Type B pancreatic cell (in vitro differentiated cells): ENCODE results near the gene TSC22D4. TPM values are rescaled to one million over a fixed set of nuclear protein-coding genes. Genes with fewer than 3 reads are reported as not detected.

Source experiments
- DNase-seq: peaks from one replicate; pipeline ENCODE4 v3.0.0; 2021; ENCODE audit warnings: mixed read lengths; ENCODE audit not compliant: unreplicated experiment; ENCODE audit errors: extremely low spot score
- H3K27ac Mint-ChIP-seq: 2 replicates; pipeline ENCODE4 v1.8.0; 2021; ENCODE audit warnings: mild to moderate bottlenecking, mixed read lengths
- H3K27me3 Mint-ChIP-seq: 2 replicates; pipeline ENCODE4 v1.8.0; 2021; ENCODE audit warnings: mixed read lengths
- H3K36me3 Mint-ChIP-seq: 2 replicates; pipeline ENCODE4 v1.8.0; 2021; ENCODE audit warnings: mixed read lengths
- H3K4me1 Mint-ChIP-seq: one replicate; pipeline ENCODE4 v1.8.0; 2021; ENCODE audit warnings: mixed read lengths; ENCODE audit not compliant: unreplicated experiment
- H3K4me3 Mint-ChIP-seq: 2 replicates; pipeline ENCODE4 v1.8.0; 2021; ENCODE audit warnings: mild to moderate bottlenecking, mixed read lengths
- H3K9me3 Mint-ChIP-seq: 2 replicates; pipeline ENCODE4 v1.8.0; 2021; ENCODE audit warnings: mixed read lengths
- total RNA-seq: library from RNA; stranded (reverse); gene quantifications from 2 replicates; pipeline ENCODE4 v1.2.1, GENCODE V29; 2021; ENCODE audit warnings: low replicate concordance
- TF ChIP-seq, protein P1 (sequence below): fragments of 200-600 bp; sonication (generic); conservative IDR thresholded peaks from 2 replicates; pipeline ENCODE4 v1.5.0; 2021; ENCODE audit warnings: antibody characterized with exemption, mild to moderate bottlenecking

Gene TSC22D4
- total RNA-seq, 1 donor from 2014 or later = 45.3 TPM

DNA sequence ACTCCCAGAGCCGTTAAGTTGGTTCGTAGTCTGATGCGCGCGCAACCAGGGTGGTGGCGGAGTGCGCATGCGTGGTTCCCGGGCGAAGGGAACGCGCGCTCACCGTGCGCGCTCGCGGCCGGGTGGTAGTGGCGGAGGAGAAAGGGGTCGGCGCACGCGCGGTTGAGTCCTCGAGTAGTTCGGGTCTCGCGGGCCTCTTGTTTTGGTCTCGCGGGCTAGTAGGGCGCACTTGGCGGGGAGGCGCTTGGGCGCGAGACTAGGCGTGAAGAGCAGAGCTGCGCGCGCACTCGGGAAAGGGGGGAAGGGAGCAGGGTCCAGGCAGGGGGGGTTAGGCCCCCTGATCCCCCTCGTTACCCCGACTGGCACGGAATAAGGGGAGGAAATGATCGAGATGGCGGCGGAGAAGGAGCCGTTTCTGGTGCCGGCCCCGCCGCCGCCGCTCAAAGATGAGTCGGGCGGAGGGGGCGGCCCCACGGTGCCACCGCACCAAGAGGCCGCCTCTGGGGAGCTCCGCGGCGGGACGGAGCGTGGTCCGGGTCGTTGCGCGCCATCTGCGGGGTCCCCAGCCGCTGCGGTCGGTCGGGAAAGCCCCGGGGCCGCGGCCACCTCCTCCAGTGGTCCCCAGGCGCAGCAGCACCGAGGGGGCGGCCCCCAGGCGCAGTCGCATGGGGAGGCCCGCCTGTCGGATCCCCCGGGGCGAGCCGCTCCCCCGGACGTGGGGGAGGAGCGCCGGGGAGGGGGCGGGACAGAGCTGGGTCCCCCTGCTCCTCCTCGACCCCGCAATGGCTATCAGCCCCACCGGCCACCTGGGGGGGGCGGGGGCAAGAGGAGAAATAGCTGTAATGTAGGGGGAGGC lies 49.1 kb downstream of the TSC22D4 start, which contains the start of gene MEPCE:
Gene MEPCE (plus strand): TSS at position 195 of the 856 bp plus-strand sequence. CDS start 188 bp downstream, at position 383.
- Mint-ChIP-seq H3K36me3 (peaks cover 22% of the 10 kb centered on the region), H3K27me3 (peaks cover 17% of the 10 kb centered on the region), H3K4me3 (peak within 1 kb of the TSS; percentile 99), H3K4me1 (peaks cover 30% of the 10 kb centered on the region), H3K27ac (peak within 1 kb of the TSS; percentile 100), H3K9me3 (no peaks in the 10 kb centered on the region)
- TF ChIP-seq, protein P1, sequence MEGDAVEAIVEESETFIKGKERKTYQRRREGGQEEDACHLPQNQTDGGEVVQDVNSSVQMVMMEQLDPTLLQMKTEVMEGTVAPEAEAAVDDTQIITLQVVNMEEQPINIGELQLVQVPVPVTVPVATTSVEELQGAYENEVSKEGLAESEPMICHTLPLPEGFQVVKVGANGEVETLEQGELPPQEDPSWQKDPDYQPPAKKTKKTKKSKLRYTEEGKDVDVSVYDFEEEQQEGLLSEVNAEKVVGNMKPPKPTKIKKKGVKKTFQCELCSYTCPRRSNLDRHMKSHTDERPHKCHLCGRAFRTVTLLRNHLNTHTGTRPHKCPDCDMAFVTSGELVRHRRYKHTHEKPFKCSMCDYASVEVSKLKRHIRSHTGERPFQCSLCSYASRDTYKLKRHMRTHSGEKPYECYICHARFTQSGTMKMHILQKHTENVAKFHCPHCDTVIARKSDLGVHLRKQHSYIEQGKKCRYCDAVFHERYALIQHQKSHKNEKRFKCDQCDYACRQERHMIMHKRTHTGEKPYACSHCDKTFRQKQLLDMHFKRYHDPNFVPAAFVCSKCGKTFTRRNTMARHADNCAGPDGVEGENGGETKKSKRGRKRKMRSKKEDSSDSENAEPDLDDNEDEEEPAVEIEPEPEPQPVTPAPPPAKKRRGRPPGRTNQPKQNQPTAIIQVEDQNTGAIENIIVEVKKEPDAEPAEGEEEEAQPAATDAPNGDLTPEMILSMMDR = no peak
- DNase-seq = peak; percentile 99

DNA sequence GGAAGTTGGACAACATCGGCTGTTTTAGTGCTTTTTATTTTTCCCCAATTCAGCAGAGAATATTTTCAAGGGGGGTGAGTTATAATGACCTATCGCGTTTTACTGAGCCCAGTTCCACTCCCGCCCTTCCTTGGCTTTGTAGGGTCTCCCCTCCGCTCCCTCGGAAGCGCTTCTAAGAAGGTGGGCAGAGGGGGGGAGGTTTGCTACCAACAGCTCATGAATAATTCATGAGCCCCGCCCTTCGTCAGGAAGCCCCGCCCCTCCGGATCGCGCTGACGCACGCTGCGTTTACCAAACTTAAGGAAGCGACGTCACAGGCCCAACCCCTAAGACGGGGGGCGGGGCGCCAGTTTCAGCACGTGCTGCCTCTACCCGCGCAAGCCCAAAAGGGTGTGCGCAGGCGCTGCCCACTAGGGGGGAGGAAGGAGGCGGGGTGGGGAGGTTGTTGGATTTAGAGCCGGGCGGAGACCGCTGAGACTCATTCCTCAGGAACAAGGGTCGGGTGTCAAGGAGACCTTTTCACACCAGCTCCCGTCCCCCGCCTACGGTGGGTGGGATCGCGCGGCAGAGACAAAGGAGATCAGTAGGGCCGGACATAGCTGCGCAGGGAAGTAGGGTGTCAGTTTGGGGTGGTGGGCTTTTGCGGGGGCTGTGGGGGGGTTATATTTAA lies 49.9 kb downstream of the TSC22D4 start:
- peaks cover 18% of the 10 kb centered on the region for H3K36me3 Mint-ChIP-seq
- peaks cover 17% of the 10 kb centered on the region for H3K27me3 Mint-ChIP-seq
- TF ChIP-seq, protein P1 = peak; percentile 52
- H3K27ac Mint-ChIP-seq = peak overlapping the region; percentile 100
- peak; percentile 100 for DNase-seq
- H3K4me1 Mint-ChIP-seq = peaks cover 24% of the 10 kb centered on the region
- no peaks in the 10 kb centered on the region for H3K9me3 Mint-ChIP-seq
- peak overlapping the region; percentile 99 for H3K4me3 Mint-ChIP-seq

DNA sequence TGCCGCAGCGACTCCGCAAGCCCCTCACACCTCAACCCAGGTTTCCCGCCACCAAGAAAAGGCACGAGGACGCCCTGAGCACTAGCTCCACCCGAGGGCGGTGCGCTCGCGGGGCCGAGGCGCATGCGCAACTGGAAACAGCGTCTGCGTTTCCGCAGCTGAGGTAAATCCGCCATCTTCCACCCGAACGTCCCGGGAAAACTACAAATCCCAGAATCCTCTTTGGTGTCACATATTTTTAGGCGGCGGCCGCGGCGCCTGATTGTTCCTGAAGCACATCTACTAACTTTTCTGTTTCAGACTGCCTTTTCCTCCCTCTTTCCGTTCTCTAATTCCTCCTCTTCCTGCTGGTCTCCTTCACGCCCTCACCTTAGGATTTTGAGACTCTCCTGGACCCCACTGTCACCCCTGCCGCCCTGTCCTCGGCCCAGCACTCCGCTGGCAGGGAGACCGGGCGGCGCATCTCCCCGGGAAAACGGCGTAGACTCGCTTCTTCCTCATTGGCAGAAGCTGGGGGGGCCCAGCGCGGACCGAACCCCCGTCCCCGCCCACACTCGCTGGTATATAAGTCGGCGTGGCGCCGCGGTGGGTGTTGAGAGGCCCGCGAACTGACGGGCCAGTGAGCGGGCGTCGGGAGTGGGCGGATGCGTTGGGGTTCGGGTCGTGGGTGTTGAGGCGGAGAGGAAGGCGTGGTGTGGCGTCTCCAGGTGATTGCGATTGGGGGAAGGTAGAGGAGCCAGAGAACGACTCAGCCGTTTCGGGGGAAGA lies 50.6 kb downstream of the TSC22D4 start, which contains the start of gene ZCWPW1:
Gene ZCWPW1 (minus strand): TSS at position 505 of the 768 bp plus-strand sequence. CDS start 8,054 bp downstream, outside the sequence.
- peak within 1 kb of the TSS; percentile 99 for H3K4me3 Mint-ChIP-seq
- H3K36me3 Mint-ChIP-seq = peaks cover 13% of the 10 kb centered on the region
- peaks cover 17% of the 10 kb centered on the region for H3K27me3 Mint-ChIP-seq
- TF ChIP-seq, protein P1 = no peak
- peak within 1 kb of the TSS; percentile 100 for H3K27ac Mint-ChIP-seq
- peaks cover 19% of the 10 kb centered on the region for H3K4me1 Mint-ChIP-seq
- DNase-seq = peak; percentile 94
- H3K9me3 Mint-ChIP-seq = no peaks in the 10 kb centered on the region

DNA sequence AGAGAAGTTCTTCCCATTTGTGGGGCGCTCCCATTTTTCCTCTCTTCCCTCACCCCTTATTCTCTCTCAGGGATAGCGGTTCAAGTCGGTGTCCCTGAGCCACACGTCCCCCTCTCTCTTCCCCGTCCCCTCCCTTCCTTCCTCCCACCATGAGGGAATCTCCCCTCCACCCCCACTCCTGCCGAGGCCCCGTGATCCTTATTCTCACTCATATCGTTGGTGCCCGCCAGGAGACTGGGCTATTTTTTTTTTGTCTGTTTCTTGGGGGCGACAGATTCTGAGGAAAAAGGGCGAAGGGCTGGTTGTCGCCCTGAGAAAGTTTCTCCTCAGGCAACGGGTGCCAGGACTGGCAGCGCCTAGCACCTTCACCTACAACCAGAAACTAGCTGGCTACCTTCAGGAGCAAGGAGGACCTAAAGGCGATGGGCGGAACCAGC lies 51.2 kb downstream of the TSC22D4 start:
- DNase-seq = no peak
- Mint-ChIP-seq H3K36me3 (peaks cover 12% of the 10 kb centered on the region), H3K9me3 (no peaks in the 10 kb centered on the region), H3K27me3 (peaks cover 17% of the 10 kb centered on the region), H3K27ac (peak overlapping the region; percentile 100), H3K4me1 (peaks cover 19% of the 10 kb centered on the region), H3K4me3 (peak overlapping the region; percentile 99)
- TF ChIP-seq, protein P1 = no peak

DNA sequence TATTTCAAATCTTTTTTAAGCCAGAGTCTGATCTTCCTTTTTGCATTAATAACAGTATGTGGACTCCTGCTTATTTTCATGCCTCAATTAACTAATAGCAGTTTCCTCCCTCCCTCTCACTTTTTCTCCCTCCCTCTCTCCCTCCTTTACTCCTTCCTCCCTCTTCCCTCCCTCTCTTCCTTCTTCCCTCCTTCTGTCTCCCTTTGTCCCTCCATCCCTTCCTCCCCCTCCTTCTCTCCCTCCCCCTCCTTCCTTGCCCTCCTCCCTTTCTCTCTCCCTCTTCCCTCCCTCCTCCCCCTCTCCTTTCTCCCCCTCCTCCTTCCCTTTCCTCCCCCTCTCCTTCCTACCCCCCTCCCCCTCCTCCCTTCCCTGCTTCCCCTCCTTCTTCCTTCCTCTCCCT lies 52.5 kb downstream of the TSC22D4 start:
- no peak for DNase-seq
- no peak overlapping the region for H3K27ac Mint-ChIP-seq
- H3K9me3 Mint-ChIP-seq = no peaks in the 10 kb centered on the region
- TF ChIP-seq, protein P1 = no peak
- peaks cover 8% of the 10 kb centered on the region for H3K4me1 Mint-ChIP-seq
- no peak overlapping the region for H3K4me3 Mint-ChIP-seq
- H3K27me3 Mint-ChIP-seq = peaks cover 17% of the 10 kb centered on the region
- peaks cover 6% of the 10 kb centered on the region for H3K36me3 Mint-ChIP-seq
